Measurements from ENCODE around the gene DCUN1D4. TPM values are rescaled to one million over a fixed set of nuclear protein-coding genes. Genes with fewer than 3 reads are reported as not detected.

DCUN1D4 gene
- total RNA-seq, 1 donor = 62.6 TPM

GRCh38 chr4:51844153-51845054, 1.5 kb downstream of the DCUN1D4 start:
- peak; percentile 92 for DNase-seq (ENCODE audit: low read depth)
- no peak for TF ChIP-seq CTCF (IDR thresholded peaks at IDR 0.05; ENCODE audit: insufficient read depth, low read length)
- H3K4me3 ChIP-seq (ENCODE audit: low read depth, low read length) = peak overlapping the region; percentile 83

DNA sequence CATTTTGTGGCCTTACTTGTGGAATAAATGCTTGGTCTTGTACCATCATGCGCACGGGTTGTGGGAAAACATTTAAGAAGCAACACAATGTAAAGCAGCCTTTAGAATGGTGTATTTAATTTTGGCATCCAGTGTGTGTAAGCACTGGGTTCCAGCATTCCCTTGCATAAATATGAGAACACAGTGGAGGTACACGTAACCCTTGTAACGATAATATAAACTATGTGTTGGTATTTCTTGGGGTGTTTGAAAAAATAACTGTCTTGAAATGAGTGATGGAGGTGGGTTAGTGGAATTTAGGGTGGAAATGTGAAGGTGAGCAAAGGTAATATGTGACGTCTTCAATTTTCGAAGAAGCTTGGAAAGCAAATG, 2.1 kb downstream of the DCUN1D4 start:
- no peak for DNase-seq (ENCODE audit: low read depth)
- peak overlapping the region; percentile 83 for H3K4me3 ChIP-seq (ENCODE audit: low read depth, low read length)
- TF ChIP-seq CTCF (IDR thresholded peaks at IDR 0.05; ENCODE audit: insufficient read depth, low read length) = no peak

GRCh38 chr4:51845711-51846110, 2.8 kb downstream of the DCUN1D4 start:
- H3K4me3 ChIP-seq (ENCODE audit: low read depth, low read length) = no peak overlapping the region
- no peak for TF ChIP-seq CTCF (IDR thresholded peaks at IDR 0.05; ENCODE audit: insufficient read depth, low read length)
- peak; percentile 40 for DNase-seq (ENCODE audit: low read depth)

GRCh38 chr4:51849430-51849829, 6.5 kb downstream of the DCUN1D4 start:
- no peak overlapping the region for H3K4me3 ChIP-seq (ENCODE audit: low read depth, low read length)
- no peak for TF ChIP-seq CTCF (IDR thresholded peaks at IDR 0.05; ENCODE audit: insufficient read depth, low read length)
- DNase-seq (ENCODE audit: low read depth) = no peak

DNA sequence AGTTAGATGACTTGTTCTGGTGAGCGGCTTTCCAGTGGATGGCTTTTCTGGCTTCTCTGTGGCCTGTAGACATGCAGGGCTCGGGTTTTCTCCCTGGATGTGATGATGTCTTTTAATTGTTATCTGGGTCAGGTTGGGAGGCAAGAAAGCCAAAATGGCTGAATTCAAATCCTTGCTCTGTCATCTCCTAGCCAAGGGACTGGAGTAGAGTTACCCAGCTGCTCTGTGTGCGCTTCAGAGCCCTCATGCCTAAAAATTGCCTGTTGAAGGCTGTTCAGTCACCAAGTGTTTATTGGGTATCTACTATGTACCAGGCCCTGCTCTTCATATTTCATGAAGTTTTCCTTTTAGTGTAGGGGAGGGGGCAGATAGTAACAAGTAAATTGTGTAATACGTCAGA, 7.3 kb downstream of the DCUN1D4 start:
- TF ChIP-seq CTCF (IDR thresholded peaks at IDR 0.05; ENCODE audit: insufficient read depth, low read length) = no peak

DNA sequence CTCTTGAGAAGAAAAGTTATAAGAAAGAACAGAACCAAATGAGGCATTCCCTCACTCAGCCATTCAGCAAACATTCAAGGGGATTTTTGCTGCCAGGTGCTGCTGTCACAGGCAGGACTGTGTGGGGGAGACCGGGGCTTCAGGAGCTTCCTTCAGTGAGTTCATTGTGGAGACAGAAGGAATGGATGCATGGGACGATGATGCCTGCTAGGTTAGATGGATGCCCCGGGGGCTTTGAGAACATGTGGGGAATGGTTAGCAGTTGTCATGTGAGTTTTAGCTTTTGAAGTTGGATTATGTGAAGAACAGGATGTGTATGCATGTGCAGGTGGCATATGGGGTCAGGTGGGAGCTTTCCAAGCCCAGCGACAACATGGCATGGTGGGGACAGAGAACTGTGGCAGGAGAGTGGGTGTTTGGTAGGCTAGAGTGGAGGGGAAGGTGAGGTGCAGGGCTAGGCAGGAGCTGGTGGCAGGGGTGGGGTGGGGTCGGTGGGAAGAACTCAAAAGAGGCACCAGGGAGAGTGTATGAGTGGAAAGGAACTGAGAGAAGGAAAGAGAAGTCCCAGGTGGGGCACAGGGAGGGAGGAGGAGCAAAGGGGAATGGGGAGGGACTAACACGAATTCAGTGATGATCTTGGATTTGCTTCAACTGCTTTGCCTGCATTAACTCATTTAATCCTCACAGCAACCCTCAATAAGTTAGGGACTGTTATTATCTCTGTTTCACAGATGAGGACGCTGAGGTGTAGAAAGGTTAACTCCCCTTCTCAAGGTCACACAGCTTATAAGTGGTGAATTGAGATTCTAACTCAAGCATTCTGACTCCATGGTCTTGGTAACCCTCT, 8.4 kb downstream of the DCUN1D4 start:
- DNase-seq (ENCODE audit: low read depth) = no peak
- no peak for TF ChIP-seq CTCF (IDR thresholded peaks at IDR 0.05; ENCODE audit: insufficient read depth, low read length)
- no peak overlapping the region for H3K4me3 ChIP-seq (ENCODE audit: low read depth, low read length)

More for the DNA sequence above, 7.3 kb downstream of the DCUN1D4 start:
- DNase-seq (ENCODE audit: low read depth) = no peak
- no peak overlapping the region for H3K4me3 ChIP-seq (ENCODE audit: low read depth, low read length)
